ENCODE results near the gene MYO10.
"Not testable (repeated sequence)": the region's sequence is repeated elsewhere in the genome, so short reads cannot be mapped to it uniquely, and the experiment has no call there.

The MYO10 gene

GRCh38 chr5:16740066-16740810 is 195.8 kb downstream of the MYO10 start:
- no peak for DNase-seq (ENCODE audit: low read depth)

GRCh38 chr5:16738393-16738792 is 197.7 kb downstream of the MYO10 start:
- not testable (repeated sequence) for DNase-seq (ENCODE audit: low read depth)

GRCh38 chr5:16737620-16738364 is 198.3 kb downstream of the MYO10 start:
- DNase-seq (ENCODE audit: low read depth) = no peak

GRCh38 chr5:16737209-16737608 is 198.9 kb downstream of the MYO10 start:
- DNase-seq (ENCODE audit: low read depth) = no peak

- no peak for DNase-seq (ENCODE audit: low read depth)
Observed at GRCh38 chr5:16736158-16736995, 199.7 kb downstream of the MYO10 start.

GRCh38 chr5:16735101-16736060 is 200.7 kb downstream of the MYO10 start:
- DNase-seq (ENCODE audit: low read depth) = no peak

- DNase-seq (ENCODE audit: low read depth) = no peak
Observed at GRCh38 chr5:16733331-16734006, 202.6 kb downstream of the MYO10 start.

GRCh38 chr5:16732356-16732755 is 203.7 kb downstream of the MYO10 start:
- no peak for DNase-seq (ENCODE audit: low read depth)

GRCh38 chr5:16727755-16728325 is 208.2 kb downstream of the MYO10 start:
- no peak for DNase-seq (ENCODE audit: low read depth)

GRCh38 chr5:16726538-16726946 is 209.5 kb downstream of the MYO10 start:
- DNase-seq (ENCODE audit: low read depth) = no peak

GRCh38 chr5:16725575-16725974 is 210.5 kb downstream of the MYO10 start:
- DNase-seq (ENCODE audit: low read depth) = no peak

GRCh38 chr5:16723821-16724220 is 212.3 kb downstream of the MYO10 start:
- DNase-seq (ENCODE audit: low read depth) = no peak

GRCh38 chr5:16722097-16722495 is 214.0 kb downstream of the MYO10 start:
- no peak for DNase-seq (ENCODE audit: low read depth)

- DNase-seq (ENCODE audit: low read depth) = no peak
Observed at GRCh38 chr5:16721151-16722096, 214.7 kb downstream of the MYO10 start.

- not testable (repeated sequence) for DNase-seq (ENCODE audit: low read depth)
Observed at GRCh38 chr5:16718036-16718435, 218.1 kb downstream of the MYO10 start.

- no peak for DNase-seq (ENCODE audit: low read depth)
Observed at GRCh38 chr5:16713386-16713928, 222.6 kb downstream of the MYO10 start.

GRCh38 chr5:16712620-16713019 is 223.5 kb downstream of the MYO10 start:
- DNase-seq (ENCODE audit: low read depth) = no peak

- no peak for DNase-seq (ENCODE audit: low read depth)
Observed at GRCh38 chr5:16712178-16712577, 223.9 kb downstream of the MYO10 start.

Measured in activated T-cell treated with anti-CD3 and anti-CD28 coated beads for 1 hour (primary cell).